Prostate gland (tissue), 2 donors: Measurements from ENCODE around the gene IFIT1.

Experiments used
- POLR2A ChIP-seq: fragments of 450-650 bp; IDR thresholded peaks from one replicate; pipeline ENCODE4 v1.6.1; 2016; ENCODE audit warnings: antibody characterized with exemption, mild to moderate bottlenecking
- POLR2AphosphoS5 ChIP-seq: sonication (generic); formaldehyde crosslinking; IDR thresholded peaks from one replicate; pipeline ENCODE4 v1.6.1; 2017; ENCODE audit warnings: antibody characterized with exemption
- TF ChIP-seq, protein P1 (sequence below), 4 experiments: fragments of 200-600 bp in 2 of 4; fragments of 450-650 bp in 2 of 4; sonication (generic) in 2 of 4; IDR thresholded peaks; 1 replicate in 3 of 4; 2 replicates in 1 of 4; pipeline ENCODE4 v1.5.1; 2016 to 2019; ENCODE audit warnings: antibody characterized with exemption in 4 of 4, mild to moderate bottlenecking in 2 of 4, moderate library complexity in 2 of 4

DNA sequence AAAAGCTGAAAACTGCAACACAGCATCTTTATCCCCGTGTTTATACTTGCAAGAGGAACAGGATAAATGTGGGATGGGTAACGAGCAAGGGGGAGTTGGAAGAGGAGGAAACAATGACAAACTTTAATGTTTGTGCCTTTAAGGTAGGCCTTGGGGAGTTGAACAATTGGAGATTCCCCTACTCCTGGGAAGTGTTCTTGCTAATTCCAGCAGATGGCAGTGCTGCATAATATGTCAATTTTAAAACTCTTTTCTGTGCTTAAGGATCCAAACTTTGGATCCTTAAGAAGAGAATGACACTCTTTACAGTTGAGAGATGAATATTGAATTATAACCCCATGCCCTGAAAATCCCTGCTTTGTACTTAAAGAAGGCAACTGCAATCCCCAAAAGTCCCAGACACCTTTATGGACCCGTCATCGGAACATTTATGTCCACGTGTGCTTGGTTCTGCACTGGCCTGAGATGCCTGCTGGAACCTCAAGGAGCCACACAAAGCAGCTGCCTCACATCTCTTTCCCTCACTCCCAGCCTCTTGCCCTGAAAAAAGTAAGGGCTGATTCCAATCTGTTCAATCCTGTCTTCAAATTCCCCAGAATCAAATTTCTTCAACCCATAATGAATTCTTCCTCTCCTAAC is 33.9 kb downstream of the IFIT1 start:
- TF ChIP-seq, protein P1, sequence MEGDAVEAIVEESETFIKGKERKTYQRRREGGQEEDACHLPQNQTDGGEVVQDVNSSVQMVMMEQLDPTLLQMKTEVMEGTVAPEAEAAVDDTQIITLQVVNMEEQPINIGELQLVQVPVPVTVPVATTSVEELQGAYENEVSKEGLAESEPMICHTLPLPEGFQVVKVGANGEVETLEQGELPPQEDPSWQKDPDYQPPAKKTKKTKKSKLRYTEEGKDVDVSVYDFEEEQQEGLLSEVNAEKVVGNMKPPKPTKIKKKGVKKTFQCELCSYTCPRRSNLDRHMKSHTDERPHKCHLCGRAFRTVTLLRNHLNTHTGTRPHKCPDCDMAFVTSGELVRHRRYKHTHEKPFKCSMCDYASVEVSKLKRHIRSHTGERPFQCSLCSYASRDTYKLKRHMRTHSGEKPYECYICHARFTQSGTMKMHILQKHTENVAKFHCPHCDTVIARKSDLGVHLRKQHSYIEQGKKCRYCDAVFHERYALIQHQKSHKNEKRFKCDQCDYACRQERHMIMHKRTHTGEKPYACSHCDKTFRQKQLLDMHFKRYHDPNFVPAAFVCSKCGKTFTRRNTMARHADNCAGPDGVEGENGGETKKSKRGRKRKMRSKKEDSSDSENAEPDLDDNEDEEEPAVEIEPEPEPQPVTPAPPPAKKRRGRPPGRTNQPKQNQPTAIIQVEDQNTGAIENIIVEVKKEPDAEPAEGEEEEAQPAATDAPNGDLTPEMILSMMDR (IDR thresholded peaks at IDR 0.05) = peak; percentile 56 to 80 (median 78)
- TF ChIP-seq POLR2AphosphoS5 (no peak), POLR2A (no peak)
